ENCODE data around the gene STIMATE.

Gene STIMATE

GRCh38 chr3:52879581-52879980 is 17.8 kb downstream of the STIMATE start:
- no peak overlapping the region for H2AFZ ChIP-seq
- H3K79me2 ChIP-seq = peaks cover 20% of the 10 kb centered on the region
- no peak overlapping the region for H3K4me3 ChIP-seq (ENCODE audit: low read depth, low read length)
- H3K27me3 ChIP-seq (ENCODE audit: control insufficient read depth, insufficient read depth, low read length) = no peaks in the 10 kb centered on the region
- H3K27ac ChIP-seq = no peak overlapping the region
- H3K9me3 ChIP-seq (ENCODE audit: control insufficient read depth, low read length) = no peaks in the 10 kb centered on the region
- H3K4me2 ChIP-seq (ENCODE audit: low read length) = no peak overlapping the region
- no peaks in the 10 kb centered on the region for H3K4me1 ChIP-seq
- no peaks in the 10 kb centered on the region for H3K36me3 ChIP-seq (ENCODE audit: control insufficient read depth, insufficient read depth, low read length)
- TF ChIP-seq CTCF (IDR thresholded peaks at IDR 0.05) = no peak
- no peak overlapping the region for H3K9ac ChIP-seq

DNA sequence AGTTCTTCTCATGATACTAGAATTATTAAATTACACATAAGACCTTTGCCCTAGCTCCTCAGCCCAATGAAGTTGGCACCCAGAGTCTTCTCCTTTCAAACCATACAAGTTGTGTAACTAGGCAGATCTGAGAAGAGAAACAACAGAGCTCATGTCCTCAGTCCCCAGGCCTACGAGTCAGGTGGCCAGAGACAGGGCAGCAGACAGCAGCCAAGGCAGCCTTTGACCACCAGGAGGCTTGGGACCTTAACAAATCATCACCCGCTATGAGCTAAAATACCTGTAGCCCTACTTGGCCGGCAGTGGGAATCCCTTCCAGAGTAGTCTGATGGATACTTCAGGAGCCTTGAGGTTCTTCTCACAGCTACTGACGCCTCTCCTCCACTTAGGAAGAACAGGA is 18.3 kb downstream of the STIMATE start:
- H3K36me3 ChIP-seq (ENCODE audit: control insufficient read depth, insufficient read depth, low read length) = no peaks in the 10 kb centered on the region

DNA sequence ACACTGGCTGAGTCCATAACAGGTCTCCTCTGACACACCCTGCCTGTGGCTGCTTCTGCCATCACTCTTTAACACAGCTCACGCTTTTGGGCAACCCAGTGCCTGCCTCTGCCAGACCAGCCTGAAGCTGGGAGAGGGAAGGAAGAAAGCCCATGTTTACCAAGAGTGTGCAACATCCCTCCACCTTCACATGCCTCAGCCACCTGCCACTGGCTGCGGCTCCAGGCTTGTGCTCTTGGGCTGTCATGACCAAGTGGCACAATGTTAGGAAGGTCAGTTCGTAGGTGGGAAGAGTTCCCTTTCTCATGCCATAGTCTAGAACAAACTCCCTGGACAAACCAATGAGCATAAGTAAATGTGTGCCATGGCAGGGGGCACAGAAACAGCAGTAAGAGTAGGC is 20.3 kb downstream of the STIMATE start:
- H3K27me3 ChIP-seq (ENCODE audit: control insufficient read depth, insufficient read depth, low read length) = no peaks in the 10 kb centered on the region
- H3K9me3 ChIP-seq (ENCODE audit: control insufficient read depth, low read length) = no peaks in the 10 kb centered on the region
- no peaks in the 10 kb centered on the region for H3K4me1 ChIP-seq
- H3K27ac ChIP-seq = no peak overlapping the region
- no peak overlapping the region for H3K9ac ChIP-seq
- H3K36me3 ChIP-seq (ENCODE audit: control insufficient read depth, insufficient read depth, low read length) = no peaks in the 10 kb centered on the region
- H2AFZ ChIP-seq = no peak overlapping the region
- H3K4me3 ChIP-seq (ENCODE audit: low read depth, low read length) = no peak overlapping the region
- H3K79me2 ChIP-seq = peaks cover 18% of the 10 kb centered on the region
- no peak for TF ChIP-seq CTCF (IDR thresholded peaks at IDR 0.05)
- no peak overlapping the region for H3K4me2 ChIP-seq (ENCODE audit: low read length)

More for the DNA sequence above, 18.3 kb downstream of the STIMATE start:
- no peak overlapping the region for H3K9ac ChIP-seq
- no peak overlapping the region for H2AFZ ChIP-seq
- H3K4me2 ChIP-seq (ENCODE audit: low read length) = no peak overlapping the region
- no peaks in the 10 kb centered on the region for H3K27me3 ChIP-seq (ENCODE audit: control insufficient read depth, insufficient read depth, low read length)
- H3K79me2 ChIP-seq = peaks cover 20% of the 10 kb centered on the region
- H3K4me3 ChIP-seq (ENCODE audit: low read depth, low read length) = no peak overlapping the region
- H3K4me1 ChIP-seq = no peaks in the 10 kb centered on the region
- TF ChIP-seq CTCF (IDR thresholded peaks at IDR 0.05) = no peak
- H3K27ac ChIP-seq = no peak overlapping the region
- no peaks in the 10 kb centered on the region for H3K9me3 ChIP-seq (ENCODE audit: control insufficient read depth, low read length)

DNA sequence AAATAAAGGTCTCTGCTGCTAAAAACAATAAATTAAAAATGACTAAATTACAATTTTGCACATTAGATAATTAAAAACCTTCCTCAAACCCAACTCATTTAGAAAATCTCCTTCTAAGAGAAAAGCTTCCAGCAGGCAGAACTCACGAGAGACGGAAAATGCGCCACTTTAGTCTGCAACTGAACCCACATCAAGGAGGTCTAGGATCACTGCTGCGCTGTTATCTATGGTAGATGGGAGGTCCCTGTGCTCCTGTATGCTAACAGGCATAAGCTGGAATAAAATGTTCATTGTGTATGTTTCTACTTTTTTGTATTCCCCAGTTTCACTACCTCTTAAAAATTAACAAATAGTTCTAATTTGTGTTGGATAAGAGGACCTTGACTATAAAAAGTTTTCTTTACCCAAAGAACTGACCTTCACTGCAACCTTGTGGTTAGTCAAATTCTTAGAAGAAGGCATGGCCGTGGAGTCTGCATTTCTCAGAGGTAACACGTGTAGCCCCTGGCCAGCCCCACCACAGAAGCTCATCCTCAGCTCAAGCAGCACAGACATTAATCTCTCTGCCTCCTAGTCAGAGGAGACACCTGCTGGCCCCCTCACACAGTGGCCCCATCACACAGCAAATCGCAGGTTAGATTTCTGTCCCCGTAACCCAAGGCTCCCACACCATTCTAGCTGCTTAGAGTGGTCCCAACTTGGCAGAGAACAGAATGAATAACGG is 22.3 kb downstream of the STIMATE start:
- Histone ChIP-seq H3K4me3 (ENCODE audit: low read depth, low read length) (no peak overlapping the region), H3K9me3 (ENCODE audit: control insufficient read depth, low read length) (no peaks in the 10 kb centered on the region), H2AFZ (no peak overlapping the region), H3K36me3 (ENCODE audit: control insufficient read depth, insufficient read depth, low read length) (no peaks in the 10 kb centered on the region), H3K4me1 (no peaks in the 10 kb centered on the region), H3K79me2 (peaks cover 16% of the 10 kb centered on the region), H3K4me2 (ENCODE audit: low read length) (no peak overlapping the region), H3K27me3 (ENCODE audit: control insufficient read depth, insufficient read depth, low read length) (no peaks in the 10 kb centered on the region), H3K27ac (no peak overlapping the region), H3K9ac (no peak overlapping the region)
- TF ChIP-seq CTCF (IDR thresholded peaks at IDR 0.05) = no peak

GRCh38 chr3:52874160-52874701 is 23.1 kb downstream of the STIMATE start:
- H3K9me3 ChIP-seq (ENCODE audit: control insufficient read depth, low read length) = no peaks in the 10 kb centered on the region
- TF ChIP-seq CTCF (IDR thresholded peaks at IDR 0.05) = no peak
- H3K4me2 ChIP-seq (ENCODE audit: low read length) = no peak overlapping the region
- no peaks in the 10 kb centered on the region for H3K4me1 ChIP-seq
- no peak overlapping the region for H3K9ac ChIP-seq
- H3K79me2 ChIP-seq = peaks cover 13% of the 10 kb centered on the region
- H2AFZ ChIP-seq = no peak overlapping the region
- no peak overlapping the region for H3K27ac ChIP-seq
- H3K27me3 ChIP-seq (ENCODE audit: control insufficient read depth, insufficient read depth, low read length) = no peaks in the 10 kb centered on the region
- no peaks in the 10 kb centered on the region for H3K36me3 ChIP-seq (ENCODE audit: control insufficient read depth, insufficient read depth, low read length)
- H3K4me3 ChIP-seq (ENCODE audit: low read depth, low read length) = no peak overlapping the region

All from parathyroid adenoma (tissue), 2 donors.